Measurements from ENCODE around the gene IFNA5.
A peak's percentile ranks its signal among the peaks of the same experiment; 100 is the strongest.

The IFNA5 gene

DNA sequence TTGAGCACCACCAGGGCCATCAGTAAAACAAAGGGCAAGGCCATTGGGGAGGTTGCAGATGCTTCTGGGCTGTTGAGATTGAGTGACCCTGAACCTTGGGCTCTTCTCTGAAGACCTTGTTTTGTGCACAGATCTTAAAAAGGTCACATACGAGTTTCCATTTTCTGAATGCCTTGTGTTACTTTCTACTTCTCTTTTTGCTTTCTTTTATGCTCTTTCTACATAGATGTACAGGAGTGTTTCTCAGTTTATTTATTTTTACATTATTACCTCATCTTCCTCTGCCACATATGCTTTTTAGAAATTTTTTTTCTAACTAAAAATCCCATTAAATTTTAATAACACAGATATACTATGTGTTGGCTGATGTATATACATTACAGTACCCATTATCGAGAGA lies at the start of gene IFNA5:
Gene IFNA5, minus strand, starts transcription at position 101 of the 400 bp plus-strand sequence. Its CDS starts 57 bp downstream, at position 44.
- no peak for DNase-seq (ENCODE audit: extremely low read depth in 1 of 2, low read depth in 1 of 2)

DNA sequence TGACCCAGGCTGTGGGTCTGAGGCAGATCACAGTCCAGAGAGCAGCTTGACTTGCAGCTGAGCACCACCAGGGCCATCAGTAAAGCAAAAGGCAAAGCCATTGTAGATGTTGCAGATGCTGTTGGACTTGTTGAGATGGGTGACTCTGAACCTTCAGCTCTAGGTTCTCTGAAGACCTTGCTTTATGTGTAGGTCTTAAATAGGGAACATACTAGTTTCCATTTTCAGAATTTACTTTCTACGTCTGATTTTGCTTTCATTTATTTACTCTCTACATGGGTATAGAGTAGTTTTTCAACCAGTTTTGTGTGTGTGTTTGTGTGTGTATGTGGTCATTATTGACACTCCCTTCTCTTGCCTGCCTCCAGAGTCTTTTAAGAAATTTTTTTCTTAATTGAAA lies 45.7 kb upstream of the IFNA5 start, which contains the start of gene IFNA6:
Gene IFNA6, minus strand, starts transcription at position 101 of the 400 bp plus-strand sequence. Its CDS starts 0 bp downstream, at position 101.
- DNase-seq (ENCODE audit: extremely low read depth in 1 of 2, low read depth in 1 of 2): no peak

- no peak for DNase-seq (ENCODE audit: extremely low read depth in 1 of 2, low read depth in 1 of 2)
These were observed 43.4 kb upstream of the IFNA5 start for GRCh38 chr9:21348430-21348970.

GRCh38 chr9:21340735-21341134 lies 35.6 kb upstream of the IFNA5 start:
- no peak for DNase-seq (ENCODE audit: extremely low read depth in 1 of 2, low read depth in 1 of 2)

GRCh38 chr9:21336457-21336856 lies 31.3 kb upstream of the IFNA5 start:
- no peak for DNase-seq (ENCODE audit: extremely low read depth in 1 of 2, low read depth in 1 of 2)

- DNase-seq (ENCODE audit: extremely low read depth in 1 of 2, low read depth in 1 of 2): peak; percentile 70 to 76
These were observed 29.9 kb upstream of the IFNA5 start, which contains the start of gene KLHL9 for GRCh38 chr9:21334701-21335632. KLHL9 (minus strand) TSS chr9:21335404; CDS start chr9:21334859, 545 bp downstream.

DNA sequence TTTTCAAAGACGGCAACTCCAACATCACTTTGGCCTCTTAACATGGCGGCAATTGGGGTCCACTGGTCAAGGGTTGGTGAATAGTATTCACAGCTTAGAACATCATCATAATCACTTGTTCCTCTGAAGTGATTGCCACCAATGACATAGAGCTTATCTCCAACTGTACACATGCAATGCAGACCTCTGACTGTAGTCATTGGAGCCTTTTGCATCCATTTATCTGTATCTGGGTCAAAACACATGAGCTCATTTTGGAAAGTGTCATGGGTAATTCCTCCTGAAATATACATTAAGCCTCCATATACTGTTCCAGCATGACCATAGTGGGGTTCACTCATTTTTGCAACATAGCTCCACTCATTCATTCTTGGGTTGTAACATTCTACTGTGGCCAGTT lies 28.1 kb upstream of the IFNA5 start:
- no peak for DNase-seq (ENCODE audit: extremely low read depth in 1 of 2, low read depth in 1 of 2)

DNA sequence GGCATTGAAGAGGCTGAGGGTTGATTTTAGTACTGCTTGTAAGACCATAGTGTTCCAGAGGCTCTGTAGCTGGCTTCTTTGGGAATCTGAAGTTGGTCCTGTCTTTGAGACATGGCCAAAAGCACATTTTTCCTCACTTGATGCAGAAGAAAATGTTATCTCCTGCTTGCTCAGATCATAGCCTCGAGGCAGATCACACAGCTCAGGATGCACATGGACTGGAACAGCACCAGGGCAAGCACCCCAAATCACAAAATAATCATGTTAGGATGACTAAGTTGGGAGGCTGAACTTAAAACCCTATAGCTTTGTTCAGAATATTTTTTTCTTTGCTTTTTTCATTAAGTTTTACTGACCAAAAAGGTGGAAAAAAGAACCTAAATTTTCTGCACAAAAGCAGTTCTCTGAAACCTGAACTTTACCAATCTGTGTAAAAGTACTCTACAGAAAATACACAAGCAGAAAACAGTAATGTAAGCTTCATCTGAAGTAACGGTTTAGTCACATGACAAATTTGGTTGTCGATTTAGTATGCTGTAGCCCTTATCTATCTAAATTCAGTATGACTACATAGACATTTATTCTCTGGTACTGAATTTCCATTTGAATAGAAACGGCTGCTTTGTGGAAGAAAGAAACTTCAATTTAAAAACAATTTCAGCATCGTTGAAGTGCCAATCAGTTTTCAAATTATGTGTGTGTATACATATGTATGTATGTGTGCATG lies 26.7 kb upstream of the IFNA5 start:
- no peak for DNase-seq (ENCODE audit: extremely low read depth in 1 of 2, low read depth in 1 of 2)

GRCh38 chr9:21326526-21327139 lies 21.5 kb upstream of the IFNA5 start:
- DNase-seq (ENCODE audit: extremely low read depth in 1 of 2, low read depth in 1 of 2): no peak

- DNase-seq (ENCODE audit: extremely low read depth in 1 of 2, low read depth in 1 of 2): no peak
These were observed 18.9 kb upstream of the IFNA5 start for GRCh38 chr9:21324047-21324446.

GRCh38 chr9:21322911-21323461 lies 17.9 kb upstream of the IFNA5 start:
- no peak for DNase-seq (ENCODE audit: extremely low read depth in 1 of 2, low read depth in 1 of 2)

GRCh38 chr9:21320465-21320864 lies 15.4 kb upstream of the IFNA5 start:
- no peak for DNase-seq (ENCODE audit: extremely low read depth in 1 of 2, low read depth in 1 of 2)

- no peak for DNase-seq (ENCODE audit: extremely low read depth in 1 of 2, low read depth in 1 of 2)
These were observed 13.1 kb upstream of the IFNA5 start for GRCh38 chr9:21317956-21318923.

DNA sequence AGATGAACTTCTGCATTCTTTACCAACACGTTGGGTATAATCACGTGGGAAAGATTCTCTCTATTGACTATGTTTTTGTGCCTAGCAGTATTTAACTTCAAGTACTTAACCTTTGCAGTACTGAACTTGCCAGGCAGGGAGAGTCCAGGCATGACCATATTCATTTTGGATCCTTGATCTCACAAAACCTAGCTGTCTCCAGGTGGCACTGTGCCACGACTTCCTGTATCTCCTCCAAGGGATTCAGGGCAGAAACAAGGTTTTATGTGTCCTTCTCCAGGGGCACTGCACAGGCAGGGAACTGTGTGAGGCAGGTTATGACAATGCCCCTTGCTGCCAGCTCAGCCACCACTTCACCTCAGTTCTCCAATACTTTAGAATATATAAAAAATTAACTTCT lies 11.7 kb upstream of the IFNA5 start:
- no peak for DNase-seq (ENCODE audit: extremely low read depth in 1 of 2, low read depth in 1 of 2)

GRCh38 chr9:21316032-21316842 lies 11.1 kb upstream of the IFNA5 start:
- DNase-seq (ENCODE audit: extremely low read depth in 1 of 2, low read depth in 1 of 2): no peak

DNA sequence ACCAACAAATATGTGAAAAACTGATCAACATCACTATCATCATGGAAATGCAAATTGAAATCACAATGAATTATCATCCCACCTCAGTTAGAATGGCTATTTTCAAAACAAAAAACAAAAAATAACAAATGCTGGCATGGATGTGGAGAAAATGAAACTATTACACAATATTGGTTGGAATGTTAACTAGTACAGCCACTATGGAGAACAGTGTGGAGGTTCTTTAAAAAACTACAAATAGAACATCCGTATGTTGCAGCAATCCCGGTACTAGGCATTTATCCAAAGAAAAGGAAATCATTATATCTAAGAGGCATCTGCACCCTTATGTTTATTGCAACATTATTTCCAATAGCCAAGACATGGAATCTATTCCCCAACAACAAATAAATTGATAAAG lies 9.0 kb upstream of the IFNA5 start:
- no peak for DNase-seq (ENCODE audit: extremely low read depth in 1 of 2, low read depth in 1 of 2)

- DNase-seq (ENCODE audit: extremely low read depth in 1 of 2, low read depth in 1 of 2): no peak
These were observed 6.8 kb upstream of the IFNA5 start for GRCh38 chr9:21311889-21312288.

DNA sequence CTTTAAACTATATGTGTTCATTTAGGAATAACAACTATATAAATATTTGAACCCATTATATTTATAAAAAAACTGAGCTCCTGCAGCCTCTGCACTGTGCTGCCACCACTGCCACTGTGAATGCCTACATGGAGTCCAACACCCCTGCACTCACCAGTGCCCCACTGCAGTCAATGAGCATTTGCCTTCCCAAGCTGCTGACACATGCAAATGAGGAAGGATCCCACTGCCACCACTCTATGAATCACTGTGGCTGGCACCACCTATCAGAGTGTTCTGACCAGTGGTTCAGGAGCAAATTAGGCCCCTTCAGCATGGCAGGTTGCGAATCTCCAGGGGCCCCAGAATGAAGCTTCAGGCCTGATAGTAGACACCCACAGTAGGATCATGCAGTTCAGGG lies 9.1 kb downstream of the IFNA5 start:
- DNase-seq (ENCODE audit: extremely low read depth in 1 of 2, low read depth in 1 of 2): no peak
